NCI-H2081 treated with DMSO at 0.1 percent for 48 hours (cell line): ENCODE results near the gene EGFL6.
"Not testable (repeated sequence)": the region's sequence is repeated elsewhere in the genome, so short reads cannot be mapped to it uniquely, and the experiment has no call there.

Experiments used
- DNase-seq: peaks from one replicate; lab custom pipeline; 2025; lab: John Stamatoyannopoulos, UW

The EGFL6 gene

GRCh38 chrX:13590914-13591313, 21.5 kb downstream of the EGFL6 start:
- DNase-seq = no peak

- no peak for DNase-seq
These were observed 28.5 kb downstream of the EGFL6 start for GRCh38 chrX:13597874-13598273.

GRCh38 chrX:13598877-13599276, 29.5 kb downstream of the EGFL6 start:
- no peak for DNase-seq

GRCh38 chrX:13599491-13599890, 30.1 kb downstream of the EGFL6 start:
- no peak for DNase-seq

- no peak for DNase-seq
These were observed 36.2 kb downstream of the EGFL6 start for GRCh38 chrX:13605611-13606010.

- no peak for DNase-seq
These were observed 38.1 kb downstream of the EGFL6 start for GRCh38 chrX:13607331-13607995.

- no peak for DNase-seq
These were observed 38.6 kb downstream of the EGFL6 start for GRCh38 chrX:13607996-13608365.

- DNase-seq = no peak
These were observed 44.8 kb downstream of the EGFL6 start for GRCh38 chrX:13614154-13614553.

GRCh38 chrX:13620207-13620606, 50.8 kb downstream of the EGFL6 start:
- DNase-seq = no peak

GRCh38 chrX:13622401-13622964, 53.1 kb downstream of the EGFL6 start:
- no peak for DNase-seq

GRCh38 chrX:13627306-13627705, 57.9 kb downstream of the EGFL6 start:
- DNase-seq = no peak

GRCh38 chrX:13637224-13637623, 67.8 kb downstream of the EGFL6 start:
- DNase-seq = not testable (repeated sequence)

- DNase-seq = no peak
These were observed 68.6 kb downstream of the EGFL6 start for GRCh38 chrX:13638021-13638420.

- no peak for DNase-seq
These were observed 69.4 kb downstream of the EGFL6 start for GRCh38 chrX:13638826-13639225.

GRCh38 chrX:13641684-13642083, 72.3 kb downstream of the EGFL6 start:
- DNase-seq = not testable (repeated sequence)

- DNase-seq = no peak
These were observed 76.2 kb downstream of the EGFL6 start for GRCh38 chrX:13645464-13646153.

GRCh38 chrX:13646154-13646549, 76.8 kb downstream of the EGFL6 start:
- no peak for DNase-seq

- DNase-seq = no peak
These were observed 78.4 kb downstream of the EGFL6 start for GRCh38 chrX:13647709-13648212.

- DNase-seq = not testable (repeated sequence)
These were observed 78.9 kb downstream of the EGFL6 start for GRCh38 chrX:13648336-13648735.

- DNase-seq = no peak
These were observed 80.4 kb downstream of the EGFL6 start for GRCh38 chrX:13649838-13650237.

GRCh38 chrX:13650318-13650717, 80.9 kb downstream of the EGFL6 start:
- DNase-seq = no peak

- no peak for DNase-seq
These were observed 81.7 kb downstream of the EGFL6 start for GRCh38 chrX:13651150-13651549.

- no peak for DNase-seq
These were observed 82.9 kb downstream of the EGFL6 start for GRCh38 chrX:13652287-13652793.
